ENCODE results near the gene KIF14. TPM values are rescaled to one million over a fixed set of nuclear protein-coding genes. Genes with fewer than 3 reads are reported as not detected.

KIF14 gene
- polyA plus RNA-seq, 3 donors = 0.03 to 0.18 (median 0.05) TPM

DNA sequence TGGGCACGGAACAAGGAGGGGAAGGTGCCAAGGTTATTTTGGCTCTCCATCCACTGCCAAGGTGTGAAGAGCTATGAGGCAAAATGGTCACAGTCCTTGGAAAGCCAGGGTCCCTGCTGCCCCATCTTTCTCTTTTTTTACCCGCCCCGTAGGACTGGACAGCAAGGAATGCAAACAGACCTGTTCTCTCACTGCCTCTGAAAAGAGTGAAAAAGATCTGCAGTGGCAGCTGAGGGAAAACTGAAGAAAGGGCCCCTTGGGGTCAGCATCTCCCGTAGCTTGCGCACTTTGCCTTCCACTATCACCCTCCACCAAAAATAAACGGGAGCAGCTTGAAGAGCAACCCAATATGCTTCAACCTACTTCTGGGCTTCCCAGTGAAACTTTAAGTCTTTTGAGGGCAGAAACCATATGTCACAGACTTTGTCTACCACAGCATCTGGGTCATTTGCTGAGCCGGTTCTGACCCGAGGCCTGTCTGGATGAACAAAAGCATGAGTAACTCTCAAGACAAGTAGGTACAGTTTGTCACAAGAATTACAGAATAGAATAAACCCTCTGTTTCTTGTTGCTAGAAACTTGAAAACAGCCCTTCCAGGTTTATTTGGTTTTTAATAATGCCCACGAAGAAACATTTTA is 9.4 kb upstream of the KIF14 start:
- Histone ChIP-seq H3K4me2 (replicated peaks; ENCODE audit: extremely low read depth, low read length, poor library complexity, severe bottlenecking) (no peak overlapping the region), H3K27ac (ENCODE audit: low read depth in 1 of 2, low read length in 2 of 2) (no peak overlapping the region), H3K4me1 (ENCODE audit: control insufficient read depth in 1 of 2, insufficient read depth in 2 of 2, low read length in 2 of 2) (peaks cover 26% of the 10 kb centered on the region in 2 donors), H3K4me3 (replicated peaks in 1 of 3; ENCODE audit: low read depth in 2 of 3, low read length in 3 of 3) (no peak overlapping the region), H3K9me3 (replicated peaks in 1 of 2; ENCODE audit: control insufficient read depth in 1 of 2, insufficient read depth in 1 of 2, low read length in 2 of 2) (no peaks in the 10 kb centered on the region), H3K9ac (ENCODE audit: insufficient read depth, low read length, poor library complexity, severe bottlenecking) (no peak overlapping the region), H3K27me3 (ENCODE audit: control insufficient read depth in 2 of 2, insufficient read depth in 2 of 2, low read length in 2 of 2) (no peaks in the 10 kb centered on the region), H3K36me3 (replicated peaks in 1 of 2; ENCODE audit: control insufficient read depth in 1 of 2, insufficient read depth in 2 of 2, low read length in 2 of 2) (no peaks in the 10 kb centered on the region), H2AFZ (ENCODE audit: insufficient read depth, low read depth, low read length, poor library complexity, severe bottlenecking) (no peak overlapping the region), H3K79me2 (ENCODE audit: insufficient read depth, low read length) (no peaks in the 10 kb centered on the region), H4K20me1 (ENCODE audit: insufficient read depth, low read length) (no peaks in the 10 kb centered on the region)
- Mint-ChIP-seq H3K27me3 (ENCODE audit: low read depth in 3 of 3) (peaks cover 0 to 5% (median 4%) of the 10 kb centered on the region in 3 donors), H3K4me3 (no peak overlapping the region), H3K27ac (peak overlapping the region in 4 of 7 donors; percentile 0 to 68 (median 15)), H3K9me3 (peaks cover 0 to 3% (median 0%) of the 10 kb centered on the region in 7 donors), H3K4me1 (peaks cover 28% of the 10 kb centered on the region), H3K36me3 (no peaks in the 10 kb centered on the region)
- DNase-seq = no peak
- TF ChIP-seq CTCF (IDR thresholded peaks at IDR 0.05) = no peak
- 98% methylated on average over 6 of the region's 9 CpGs for WGBS (ENCODE audit: insufficient coverage)
- intact Hi-C loops (cut with micrococcal nuclease) = loop anchor here in 1 of 2 donors (5.0 to 10.0 kb wide), 2 partner anchors 105 to 392 kb away; partner anchors contain the start of genes CAMSAP2 and KIF21B

- Mint-ChIP-seq H3K27ac (peak overlapping the region; percentile 73 to 99 (median 96)), H3K4me1 (peaks cover 30% of the 10 kb centered on the region), H3K36me3 (no peaks in the 10 kb centered on the region), H3K4me3 (peak overlapping the region; percentile 61 to 68), H3K9me3 (peaks cover 0 to 3% (median 0%) of the 10 kb centered on the region in 7 donors), H3K27me3 (ENCODE audit: low read depth in 3 of 3) (peaks cover 0 to 5% (median 4%) of the 10 kb centered on the region in 3 donors)
- no peak for TF ChIP-seq CTCF (IDR thresholded peaks at IDR 0.05)
- Histone ChIP-seq H3K27ac (ENCODE audit: low read depth in 1 of 2, low read length in 2 of 2) (peak overlapping the region; percentile 71 to 78), H4K20me1 (ENCODE audit: insufficient read depth, low read length) (no peaks in the 10 kb centered on the region), H3K79me2 (ENCODE audit: insufficient read depth, low read length) (no peaks in the 10 kb centered on the region), H3K4me2 (replicated peaks; ENCODE audit: extremely low read depth, low read length, poor library complexity, severe bottlenecking) (peak overlapping the region; percentile 63), H3K36me3 (replicated peaks in 1 of 2; ENCODE audit: control insufficient read depth in 1 of 2, insufficient read depth in 2 of 2, low read length in 2 of 2) (no peaks in the 10 kb centered on the region), H3K4me1 (ENCODE audit: control insufficient read depth in 1 of 2, insufficient read depth in 2 of 2, low read length in 2 of 2) (peaks cover 26 to 32% of the 10 kb centered on the region in 2 donors), H3K9ac (ENCODE audit: insufficient read depth, low read length, poor library complexity, severe bottlenecking) (peak overlapping the region; percentile 20), H3K4me3 (replicated peaks in 1 of 3; ENCODE audit: low read depth in 2 of 3, low read length in 3 of 3) (peak overlapping the region in 1 of 3 experiments; percentile 43), H2AFZ (ENCODE audit: insufficient read depth, low read depth, low read length, poor library complexity, severe bottlenecking) (no peak overlapping the region), H3K9me3 (replicated peaks in 1 of 2; ENCODE audit: control insufficient read depth in 1 of 2, insufficient read depth in 1 of 2, low read length in 2 of 2) (no peaks in the 10 kb centered on the region), H3K27me3 (ENCODE audit: control insufficient read depth in 2 of 2, insufficient read depth in 2 of 2, low read length in 2 of 2) (no peaks in the 10 kb centered on the region)
- intact Hi-C loops (cut with micrococcal nuclease) = loop anchor here in 1 of 2 donors (5.0 to 10.0 kb wide), 2 partner anchors 106 to 394 kb away; partner anchors contain the start of genes CAMSAP2 and KIF21B
- 60% methylated on average over 1 of the region's 7 CpGs for WGBS (ENCODE audit: insufficient coverage)
- peak; percentile 76 to 88 (median 76) for DNase-seq
These were observed 7.8 kb upstream of the KIF14 start for GRCh38 chr1:200628223-200628881.

Data from CD14-positive monocyte (primary cell).